ENCODE results near the gene KDM5B. TPM values are rescaled to one million over a fixed set of nuclear protein-coding genes. Genes with fewer than 3 reads are reported as not detected.

Gene KDM5B
- total and polyA plus RNA-seq, 2 experiments from 2014 or later = 175 to 202 TPM

- no peak for TF ChIP-seq CREB1 (CRISPR knock-in tag; IDR thresholded peaks at IDR 0.05; ENCODE audit: low read depth)
- no peak for TF ChIP-seq EZH2phosphoT487 (IDR thresholded peaks at IDR 0.05; ENCODE audit: unreplicated experiment)
- TF ChIP-seq ZNF114 (CRISPR knock-in tag; IDR thresholded peaks at IDR 0.05) = no peak
- TF ChIP-seq POLR2AphosphoS5 (IDR thresholded peaks at IDR 0.05; ENCODE audit: low read depth) = no peak
- no peak for TF ChIP-seq ZNF462 (CRISPR knock-in tag; IDR thresholded peaks at IDR 0.05)
- TF ChIP-seq EZH2 (IDR thresholded peaks at IDR 0.05; ENCODE audit: low read depth, unreplicated experiment) = no peak
- no peak for TF ChIP-seq ZNF331 (CRISPR knock-in tag; IDR thresholded peaks at IDR 0.05; ENCODE audit: low read depth)
- no peak for TF ChIP-seq STAT1 (IDR thresholded peaks at IDR 0.05; ENCODE audit: unreplicated experiment)
- peak overlapping the region; percentile 78 for H3K4me3 Mint-ChIP-seq
- DNase-seq (ENCODE audit: low spot score) = peak; percentile 46
- H3K79me2 ChIP-seq (replicated peaks; ENCODE audit: insufficient read depth) = peaks cover 70% of the 10 kb centered on the region
- H4K20me1 ChIP-seq (replicated peaks; ENCODE audit: insufficient read depth) = peaks cover 22% of the 10 kb centered on the region
- H3K27me3 ChIP-seq (ENCODE audit: insufficient read depth) = peaks cover 15% of the 10 kb centered on the region
- peak overlapping the region; percentile 97 for H3K27ac Mint-ChIP-seq
- H3K27ac ChIP-seq (ENCODE audit: low read depth) = peak overlapping the region; percentile 46; the same call in 1 of the 2 replicates
- H3F3A ChIP-seq (replicated peaks; ENCODE audit: low read depth) = peaks cover 5% of the 10 kb centered on the region; the same call in 1 of the 2 replicates
- no peaks in the 10 kb centered on the region; the same call in 2 of the 3 replicates for H3K36me3 Mint-ChIP-seq (ENCODE audit: low read depth)
- H3K4me1 ChIP-seq (ENCODE audit: insufficient read depth) = peaks cover 54% of the 10 kb centered on the region
- H2AFZ ChIP-seq = no peak overlapping the region
- peaks cover 53% of the 10 kb centered on the region for H3K4me1 Mint-ChIP-seq
- peak; percentile 0; the same call in 2 of the 3 replicates for ATAC-seq
- H3K9me3 Mint-ChIP-seq = no peaks in the 10 kb centered on the region
- H3K4me2 ChIP-seq = peak overlapping the region; percentile 89
- H3K27me3 Mint-ChIP-seq (ENCODE audit: insufficient read depth, low read depth, poor library complexity) = peaks cover 12% of the 10 kb centered on the region
- no peaks in the 10 kb centered on the region; the same call in 1 of the 2 replicates for H3K9me2 ChIP-seq (ENCODE audit: insufficient read depth)
- H3K4me3 ChIP-seq = peak overlapping the region; percentile 66
- no peaks in the 10 kb centered on the region for H3K36me3 ChIP-seq (ENCODE audit: insufficient read depth)
Measured at GRCh38 chr1:202806845-202807450, 1.3 kb downstream of the KDM5B start.
